H1 (cell line): ENCODE results near the gene STK11IP. TPM values are rescaled to one million over a fixed set of nuclear protein-coding genes. Genes with fewer than 3 reads are reported as not detected.

Source experiments
- CTCF ChIA-PET: fragments of 300-600 bp; sonication (Branson Sonifier 250); formaldehyde crosslinking; loops from one replicate; lab custom pipeline; 2021; ENCODE audit not compliant: partially characterized antibody; lab: Charles Lee
- POLR2A ChIA-PET: fragments of 300-600 bp; sonication (Branson Sonifier 250); formaldehyde crosslinking; loops from one replicate; lab custom pipeline; 2021; ENCODE audit warnings: inconsistent platforms; ENCODE audit not compliant: partially characterized antibody; lab: Charles Lee
- DNase-seq, 2 experiments: peaks; one replicate each; pipeline versions ENCODE4 v3.0.0 to v3.0.0-alpha.2; 2010 to 2022; ENCODE audit warnings: low spot score in 2 of 2, low read depth in 1 of 2, mixed read lengths in 1 of 2
- FAIRE-seq: peaks from 2 replicates; lab custom pipeline; 2011; peaks lifted over from hg19 to GRCh38; lab: Jason Lieb, UNC
- H2AFZ ChIP-seq: 2 replicates; pipeline ENCODE4 v1.8.1; 2012; ENCODE audit warnings: low read length, inconsistent platforms
- H2AK5ac ChIP-seq: 2 replicates; pipeline ENCODE4 v1.6.1; 2013; ENCODE audit warnings: low read depth, low read length
- H2BK120ac ChIP-seq: replicated peaks from 2 replicates; pipeline ENCODE3; 2013; ENCODE audit warnings: low read depth, low read length, inconsistent platforms
- H2BK12ac ChIP-seq: 2 replicates; pipeline ENCODE4 v1.6.1; 2013; ENCODE audit warnings: low read depth, low read length
- H2BK15ac ChIP-seq: 2 replicates; pipeline ENCODE4 v1.6.1; 2013; ENCODE audit warnings: low read length
- H2BK20ac ChIP-seq: 2 replicates; pipeline ENCODE4 v1.6.1; 2013; ENCODE audit warnings: low read length
- H2BK5ac ChIP-seq: 2 replicates; pipeline ENCODE4 v1.6.1; 2013; ENCODE audit warnings: low read depth, low read length
- H3K14ac ChIP-seq: 2 replicates; pipeline ENCODE4 v1.6.1; 2013; ENCODE audit warnings: inconsistent platforms; ENCODE audit not compliant: insufficient read length
- H3K18ac ChIP-seq: 2 replicates; pipeline ENCODE4 v1.6.1; 2013; ENCODE audit warnings: low read length; ENCODE audit errors: extremely low read depth
- H3K23ac ChIP-seq: 2 replicates; pipeline ENCODE4 v1.6.1; 2013; ENCODE audit warnings: inconsistent platforms; ENCODE audit not compliant: insufficient read length
- H3K23me2 ChIP-seq: 2 replicates; pipeline ENCODE4 v1.6.1; 2013; ENCODE audit warnings: low read depth, low read length
- H3K27ac ChIP-seq: 2 replicates; pipeline ENCODE4 v1.6.1; 2011; ENCODE audit warnings: low read depth, low read length, inconsistent platforms
- H3K27me3 ChIP-seq, 4 experiments: replicated peaks in 1 of 4; 1 replicate in 1 of 4; 2 replicates in 3 of 4; pipeline versions ENCODE4 v1.6.1 to v1.8.1; 2011 to 2013; ENCODE audit warnings: low read length in 3 of 4, mild to moderate bottlenecking in 3 of 4, inconsistent platforms in 2 of 4, mixed read lengths in 2 of 4, moderate library complexity in 1 of 4; ENCODE audit not compliant: control insufficient read depth in 3 of 4, insufficient read depth in 3 of 4; ENCODE audit errors: extremely low read depth in 1 of 4
- H3K36me3 ChIP-seq, 4 experiments: 2 replicates each; pipeline versions ENCODE4 v1.6.1 to v1.8.1; 2011 to 2013; ENCODE audit warnings: mild to moderate bottlenecking in 4 of 4, low read length in 3 of 4, moderate library complexity in 2 of 4, control low read depth in 1 of 4, inconsistent platforms in 1 of 4; ENCODE audit not compliant: insufficient read depth in 4 of 4, control insufficient read depth in 2 of 4
- H3K4ac ChIP-seq: replicated peaks from 2 replicates; pipeline ENCODE3; 2013; ENCODE audit warnings: low read length, low read depth, mixed read lengths, inconsistent platforms; ENCODE audit not compliant: insufficient read length
- H3K4me1 ChIP-seq, 4 experiments: replicated peaks in 1 of 4; 1 replicate in 1 of 4; 2 replicates in 3 of 4; pipeline versions ENCODE4 v1.6.1 to v1.8.1; 2011 to 2013; ENCODE audit warnings: low read length in 3 of 4, inconsistent platforms in 2 of 4, mixed read lengths in 1 of 4; ENCODE audit not compliant: insufficient read depth in 4 of 4, control insufficient read depth in 3 of 4
- H3K4me2 ChIP-seq, 2 experiments: 2 replicates each; pipeline versions ENCODE4 v1.6.1 to v1.8.1; 2011 to 2013; ENCODE audit warnings: low read depth in 2 of 2, low read length in 2 of 2, control low read depth in 1 of 2, inconsistent platforms in 1 of 2, mild to moderate bottlenecking in 1 of 2; ENCODE audit not compliant: insufficient read depth in 1 of 2
- H3K4me3 ChIP-seq, 4 experiments: fragments of 200-600, 300-600 bp in 1 of 4; sonication (generic), shearing (Covaris generic), sonication (Bioruptor Twin) in 1 of 4; 2 replicates each; pipeline versions ENCODE4 v1.5.1 to v1.8.1; 2011 to 2016; ENCODE audit warnings: low read length in 4 of 4, low read depth in 3 of 4, control low read depth in 2 of 4, inconsistent platforms in 2 of 4, mild to moderate bottlenecking in 2 of 4, mixed read lengths in 1 of 4, moderate library complexity in 1 of 4; ENCODE audit not compliant: insufficient read depth in 2 of 4; ENCODE audit errors: extremely low read depth in 1 of 4
- H3K56ac ChIP-seq: replicated peaks from 2 replicates; pipeline ENCODE3; 2013; ENCODE audit warnings: low read depth, mild to moderate bottlenecking, mixed read lengths, low read length, inconsistent platforms; ENCODE audit not compliant: insufficient read length
- H3K79me1 ChIP-seq: 2 replicates; pipeline ENCODE4 v1.6.1; 2013; ENCODE audit warnings: low read depth, low read length, control low read depth
- H3K79me2 ChIP-seq, 2 experiments: 2 replicates each; pipeline versions ENCODE4 v1.6.1 to v1.8.1; 2012 to 2013; ENCODE audit warnings: low read length in 2 of 2, mild to moderate bottlenecking in 2 of 2, inconsistent platforms in 1 of 2; ENCODE audit not compliant: insufficient read depth in 2 of 2, control insufficient read depth in 1 of 2
- H3K9ac ChIP-seq, 4 experiments: replicated peaks in 1 of 4; 1 replicate in 1 of 4; 2 replicates in 3 of 4; pipeline versions ENCODE4 v1.6.1 to v1.8.1; 2011 to 2013; ENCODE audit warnings: low read depth in 3 of 4, low read length in 3 of 4, control low read depth in 2 of 4, mild to moderate bottlenecking in 2 of 4, moderate library complexity in 2 of 4, inconsistent platforms in 1 of 4; ENCODE audit errors: extremely low read depth in 1 of 4
- H3K9me3 ChIP-seq, 2 experiments: 2 replicates each; pipeline versions ENCODE4 v1.6.1 to v1.8.1; 2012 to 2013; ENCODE audit warnings: mild to moderate bottlenecking in 2 of 2, moderate library complexity in 2 of 2, control low read depth in 1 of 2, inconsistent platforms in 1 of 2, low read depth in 1 of 2, low read length in 1 of 2, mixed read lengths in 1 of 2; ENCODE audit not compliant: insufficient read depth in 2 of 2
- H4K20me1 ChIP-seq, 2 experiments: replicated peaks in 1 of 2; 2 replicates each; pipeline versions ENCODE3 to v1.8.1; 2011 to 2013; ENCODE audit warnings: inconsistent platforms in 2 of 2, low read length in 2 of 2, mild to moderate bottlenecking in 1 of 2; ENCODE audit not compliant: insufficient read depth in 2 of 2, control insufficient read depth in 1 of 2
- H4K5ac ChIP-seq: 2 replicates; pipeline ENCODE4 v1.6.1; 2013; ENCODE audit warnings: low read length, low read depth, mixed read lengths, inconsistent platforms; ENCODE audit not compliant: insufficient read length
- H4K8ac ChIP-seq: 2 replicates; pipeline ENCODE4 v1.8.0; 2013; ENCODE audit warnings: mild to moderate bottlenecking, moderate library complexity, low read length, inconsistent platforms; ENCODE audit not compliant: insufficient read depth; ENCODE audit errors: extremely low read depth
- H4K91ac ChIP-seq: replicated peaks from 2 replicates; pipeline ENCODE3; 2013; ENCODE audit warnings: low read length, mixed read lengths, inconsistent platforms; ENCODE audit not compliant: insufficient read length
- CEBPB ChIP-seq: IDR thresholded peaks from 2 replicates; pipeline ENCODE4 v1.6.1; 2012; ENCODE audit warnings: low read depth, low read length
- EP300 ChIP-seq, 2 experiments: IDR thresholded peaks; 1 replicate in 1 of 2; 2 replicates in 1 of 2; pipeline ENCODE4 v1.6.1; 2011 to 2012; ENCODE audit warnings: low read depth in 2 of 2, low read length in 2 of 2, mild to moderate bottlenecking in 2 of 2, borderline replicate concordance in 1 of 2, inconsistent platforms in 1 of 2, moderate library complexity in 1 of 2
- HDAC2 ChIP-seq, 2 experiments: fragments of 300-600 bp in 1 of 2; sonication (generic) in 1 of 2; IDR thresholded peaks; 2 replicates each; pipeline ENCODE4 v1.6.1; 2011 to 2012; ENCODE audit warnings: low read depth in 2 of 2, low read length in 2 of 2, mild to moderate bottlenecking in 2 of 2, moderate library complexity in 2 of 2, borderline replicate concordance in 1 of 2, inconsistent platforms in 1 of 2
- MAFK ChIP-seq: IDR thresholded peaks from 2 replicates; pipeline ENCODE4 v1.6.1; 2012; ENCODE audit warnings: low read depth, mild to moderate bottlenecking, improper control_type of control experiment, low read length
- POU5F1 ChIP-seq: IDR thresholded peaks from 2 replicates; pipeline ENCODE4 v1.6.1; 2011; ENCODE audit warnings: low read depth, mild to moderate bottlenecking, low read length, moderate library complexity
- SUZ12 ChIP-seq: fragments of 200-600 bp; sonication (generic); IDR thresholded peaks from 2 replicates; pipeline ENCODE4 v1.6.1; 2012; ENCODE audit warnings: mild to moderate bottlenecking, inconsistent platforms, low read length, moderate library complexity, mixed read lengths
- TAF7 ChIP-seq: optimal IDR thresholded peaks from 2 replicates; pipeline ENCODE3; 2011; ENCODE audit warnings: low read depth, mild to moderate bottlenecking, inconsistent platforms, low read length, moderate library complexity, borderline replicate concordance
- WGBS, 2 experiments: shearing (Covaris generic) in 1 of 2; methylation state at CpG; one replicate each; pipeline versions ENCODE4 v1.1.6 to v1.1.7; 2013 to 2015; ENCODE audit warnings: low lambda C conversion rate in 2 of 2, mixed read lengths in 2 of 2, inconsistent platforms in 1 of 2, low coverage in 1 of 2, missing lambda C conversion rate in 1 of 2; ENCODE audit not compliant: insufficient replicate concordance in 2 of 2, insufficient coverage in 1 of 2, insufficient read length in 1 of 2; ENCODE audit errors: extremely low coverage in 1 of 2, missing lambda C conversion rate in 1 of 2; 5-methylcytosine and 5-hydroxymethylcytosine counted together
- polyA plus RNA-seq, 7 experiments: library from polyadenylated mRNA; depleted of rRNA in 3 of 7; stranded (reverse) in 5 of 7; unstranded in 2 of 7; fragments of >200 nt in 5 of 7; fragments of 200-250 nt in 2 of 7; gene quantifications; 1 replicate in 5 of 7; 2 replicates in 1 of 7; 4 replicates in 1 of 7; pipeline versions ENCODE4 v1.2.1 to v1.2.3, GENCODE V29; 2011 to 2013; ENCODE audit warnings: missing spikeins in 2 of 7, mixed read lengths in 2 of 7
- total RNA-seq: library from RNA; stranded (reverse); fragmentation: NEBNext Ultra II Directional; extraction: Animal tissue kit (Norgen Biotek cat#: 25700); gene quantifications from 2 replicates; pipeline ENCODE4 v1.2.1, GENCODE V29; 2021

The STK11IP gene
- total and polyA plus RNA-seq, 2 of the 8 experiments (the other 6 are each of a cell fraction or from before 2014, with no cell fraction given): 18.5 to 29.6 TPM

DNA sequence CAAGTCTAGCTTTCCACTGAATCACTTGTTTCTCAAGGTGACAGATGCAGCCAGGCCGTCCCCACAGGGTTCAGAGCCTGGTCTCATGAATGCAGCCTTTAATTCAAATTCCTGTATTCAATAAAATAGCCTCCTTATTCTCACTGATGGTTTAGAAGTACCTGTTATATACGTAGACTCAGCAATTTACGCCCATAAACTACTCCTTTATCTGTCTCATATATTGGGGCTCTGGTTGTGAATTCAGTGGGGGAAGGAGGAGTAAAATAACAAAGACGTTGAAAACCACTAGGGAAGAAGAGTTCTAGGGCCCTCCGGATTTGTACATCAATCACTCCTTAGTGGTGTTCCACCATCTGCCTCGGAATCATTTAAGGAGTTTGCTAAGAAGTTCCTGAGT lies 28.0 kb upstream of the STK11IP start:
- no peak overlapping the region for H3K27ac ChIP-seq
- CTCF ChIA-PET: interaction anchor here (1.1 to 19.7 kb wide), 3 partner anchors 10 to 70 kb away, joined by 3 to 293 read pairs (median 9); partner anchors contain the start of genes CHPF and TMEM198
- no peak overlapping the region for H2BK120ac ChIP-seq
- H3K14ac ChIP-seq: no peak overlapping the region
- H3K9ac ChIP-seq: no peak overlapping the region
- no peak overlapping the region for H3K23ac ChIP-seq
- peak overlapping the region; percentile 67 to 79 for H3K4me2 ChIP-seq
- TF ChIP-seq CEBPB: no peak
- TF ChIP-seq TAF7: no peak
- TF ChIP-seq HDAC2 (IDR thresholded peaks at IDR 0.05; ENCODE audit: borderline replicate concordance in 1 of 2, low read depth in 2 of 2, low read length in 2 of 2): no peak
- TF ChIP-seq EP300 (IDR thresholded peaks at IDR 0.05; ENCODE audit: borderline replicate concordance in 1 of 2, low read depth in 2 of 2, low read length in 2 of 2): no peak
- TF ChIP-seq MAFK: no peak
- TF ChIP-seq POU5F1: no peak
- no peak for TF ChIP-seq SUZ12
- no peak overlapping the region for H4K91ac ChIP-seq
- H4K8ac ChIP-seq: no peak overlapping the region
- peak overlapping the region; percentile 45 to 74 (median 58); a peak in 5 of 8 replicates for H3K4me3 ChIP-seq
- H3K79me1 ChIP-seq: no peaks in the 10 kb centered on the region
- H3K79me2 ChIP-seq: peaks cover 0 to 7% of the 10 kb centered on the region in 2 experiments; a peak in 2 of 4 replicates
- H3K18ac ChIP-seq: no peak overlapping the region
- no peak overlapping the region for H2AFZ ChIP-seq
- 86% methylated on average over 6 of the region's 6 CpGs; no CpG with 5 or more reads in 1 of the 2 experiments for WGBS, 2 experiments
- no peaks in the 10 kb centered on the region for H4K20me1 ChIP-seq
- H2BK20ac ChIP-seq: no peak overlapping the region
- peaks cover 0 to 8% of the 10 kb centered on the region in 2 experiments; a peak in 1 of 4 replicates for H3K9me3 ChIP-seq
- no peak overlapping the region for H2BK12ac ChIP-seq
- H3K36me3 ChIP-seq: peaks cover 0 to 34% (median 7%) of the 10 kb centered on the region in 4 experiments; a peak in 4 of 8 replicates
- POLR2A ChIA-PET: interaction anchor here (0.6 to 18.6 kb wide), 7 partner anchors 9 to 59 kb away, joined by 3 to 293 read pairs (median 4); partner anchors contain the start of gene STK11IP
- no peak overlapping the region for H2BK5ac ChIP-seq
- H4K5ac ChIP-seq: no peak overlapping the region
- H2BK15ac ChIP-seq: no peak overlapping the region
- FAIRE-seq (no peak), DNase-seq (no peak)
- peaks cover 8% of the 10 kb centered on the region; the same call in 1 of the 2 replicates for H3K23me2 ChIP-seq
- H2AK5ac ChIP-seq: peak overlapping the region; percentile 57; the same call in 1 of the 2 replicates
- peaks cover 0 to 2% (median 0%) of the 10 kb centered on the region in 4 experiments; a peak in 1 of 7 replicates for H3K27me3 ChIP-seq
- peaks cover 0 to 40% (median 34%) of the 10 kb centered on the region in 4 experiments; a peak in 6 of 7 replicates for H3K4me1 ChIP-seq
- no peak overlapping the region for H3K56ac ChIP-seq
- H3K4ac ChIP-seq: no peak overlapping the region
